Spinal cord (tissue), 10 donors: ENCODE results near the gene SMIM3. TPM values are rescaled to one million over a fixed set of nuclear protein-coding genes. Genes with fewer than 3 reads are reported as not detected.

Experiments
- DNase-seq, 6 donors: peaks; one replicate each; pipeline versions ENCODE4 v3.0.0 to v3.0.0-alpha.2; 2013 to 2015; ENCODE audit warnings: low spot score in 6 of 6, low read depth in 4 of 6
- H3K27ac ChIP-seq: one replicate; pipeline ENCODE4 v1.5.1; 2013; ENCODE audit warnings: low read depth, low read length, control low read depth
- H3K27me3 ChIP-seq: one replicate; pipeline ENCODE4 v1.6.1; 2013; ENCODE audit warnings: low read length; ENCODE audit not compliant: control insufficient read depth, insufficient read depth
- H3K36me3 ChIP-seq: one replicate; pipeline ENCODE4 v1.6.1; 2013; ENCODE audit warnings: low read length; ENCODE audit not compliant: control insufficient read depth, insufficient read depth
- H3K4me1 ChIP-seq: one replicate; pipeline ENCODE4 v1.6.1; 2013; ENCODE audit warnings: low read length; ENCODE audit not compliant: control insufficient read depth, insufficient read depth
- H3K4me3 ChIP-seq: one replicate; pipeline ENCODE4 v1.5.1; 2013; ENCODE audit warnings: low read depth, low read length, control low read depth
- H3K9me3 ChIP-seq: one replicate; pipeline ENCODE4 v1.6.1; 2013; ENCODE audit warnings: low read length; ENCODE audit not compliant: control insufficient read depth, insufficient read depth
- WGBS: methylation state at CpG from one replicate; pipeline ENCODE4 v1.1.5; 2013; ENCODE audit warnings: missing lambda C conversion rate; ENCODE audit not compliant: insufficient coverage; 5-methylcytosine and 5-hydroxymethylcytosine counted together
- polyA plus RNA-seq, 2 donors: library from polyadenylated mRNA; unstranded; fragments of 120-200 nt; gene quantifications; one replicate each; pipeline ENCODE4 v1.2.1, GENCODE V29; 2013; ENCODE audit not compliant: insufficient read length in 2 of 2
- total RNA-seq, 2 donors: library from RNA; depleted of rRNA in 1 of 2; stranded (reverse); fragments of 120-200 nt in 1 of 2; fragments of >200 nt in 1 of 2; gene quantifications; one replicate each; pipeline versions ENCODE4 v1.2.3 to v1.2.4, GENCODE V29; 2013 to 2014
- donor health status: healthy.

Gene SMIM3
- total and polyA plus RNA-seq, 4 donors = 6.4 to 30.6 (median 9.5) TPM

GRCh38 chr5:150779397-150780186 lies 1.0 kb downstream of the SMIM3 start:
- Histone ChIP-seq H3K27ac (peak overlapping the region; percentile 85), H3K27me3 (no peaks in the 10 kb centered on the region), H3K4me3 (peak overlapping the region; percentile 84), H3K9me3 (no peaks in the 10 kb centered on the region), H3K4me1 (peaks cover 23% of the 10 kb centered on the region), H3K36me3 (no peaks in the 10 kb centered on the region)
- 47% methylated on average over 7 of the region's 13 CpGs for WGBS
- no peak for DNase-seq

- H3K4me1 ChIP-seq = peaks cover 23% of the 10 kb centered on the region
- no peaks in the 10 kb centered on the region for H3K36me3 ChIP-seq
- WGBS = 76% methylated on average over 5 of the region's 6 CpGs
- no peak for DNase-seq
- no peak overlapping the region for H3K27ac ChIP-seq
- H3K27me3 ChIP-seq = no peaks in the 10 kb centered on the region
- H3K9me3 ChIP-seq = no peaks in the 10 kb centered on the region
- no peak overlapping the region for H3K4me3 ChIP-seq
These were observed 1.7 kb downstream of the SMIM3 start for GRCh38 chr5:150780187-150780692.

GRCh38 chr5:150780816-150781221 lies 2.3 kb downstream of the SMIM3 start:
- no CpG with 5 or more reads among the region's 5 CpGs for WGBS
- H3K4me1 ChIP-seq = peaks cover 23% of the 10 kb centered on the region
- no peak for DNase-seq
- no peaks in the 10 kb centered on the region for H3K9me3 ChIP-seq
- H3K4me3 ChIP-seq = no peak overlapping the region
- no peak overlapping the region for H3K27ac ChIP-seq
- H3K27me3 ChIP-seq = no peaks in the 10 kb centered on the region
- no peaks in the 10 kb centered on the region for H3K36me3 ChIP-seq

GRCh38 chr5:150781706-150782614 lies 3.4 kb downstream of the SMIM3 start:
- peak in 1 of 6 donors; percentile 53 for DNase-seq
- H3K9me3 ChIP-seq = no peaks in the 10 kb centered on the region
- no peaks in the 10 kb centered on the region for H3K36me3 ChIP-seq
- no peaks in the 10 kb centered on the region for H3K27me3 ChIP-seq
- WGBS = 65% methylated on average over 5 of the region's 10 CpGs
- no peak overlapping the region for H3K4me3 ChIP-seq
- H3K27ac ChIP-seq = peak overlapping the region; percentile 55
- H3K4me1 ChIP-seq = peaks cover 23% of the 10 kb centered on the region

GRCh38 chr5:150782850-150783249 lies 4.3 kb downstream of the SMIM3 start:
- H3K4me3 ChIP-seq = no peak overlapping the region
- no peaks in the 10 kb centered on the region for H3K9me3 ChIP-seq
- no peak for DNase-seq
- H3K27me3 ChIP-seq = no peaks in the 10 kb centered on the region
- WGBS = 89% methylated on average over 2 of the region's 3 CpGs
- H3K27ac ChIP-seq = peak overlapping the region; percentile 44
- no peaks in the 10 kb centered on the region for H3K36me3 ChIP-seq
- peaks cover 22% of the 10 kb centered on the region for H3K4me1 ChIP-seq

GRCh38 chr5:150783422-150783928 lies 4.9 kb downstream of the SMIM3 start:
- Histone ChIP-seq H3K4me3 (no peak overlapping the region), H3K27ac (peak overlapping the region; percentile 67), H3K36me3 (no peaks in the 10 kb centered on the region), H3K9me3 (no peaks in the 10 kb centered on the region), H3K27me3 (no peaks in the 10 kb centered on the region), H3K4me1 (peaks cover 16% of the 10 kb centered on the region)
- DNase-seq = peak in 2 of 6 donors; percentile 52 to 75
- WGBS = 8% methylated on average over 2 of the region's 7 CpGs

- Histone ChIP-seq H3K4me1 (peaks cover 9% of the 10 kb centered on the region), H3K9me3 (no peaks in the 10 kb centered on the region), H3K4me3 (no peak overlapping the region), H3K27ac (no peak overlapping the region), H3K27me3 (no peaks in the 10 kb centered on the region), H3K36me3 (no peaks in the 10 kb centered on the region)
- no CpG with 5 or more reads among the region's 1 CpG for WGBS
- DNase-seq = no peak
These were observed 7.4 kb downstream of the SMIM3 start for GRCh38 chr5:150785950-150786349.

- Histone ChIP-seq H3K27me3 (no peaks in the 10 kb centered on the region), H3K27ac (no peak overlapping the region), H3K4me3 (no peak overlapping the region), H3K9me3 (no peaks in the 10 kb centered on the region), H3K36me3 (no peaks in the 10 kb centered on the region), H3K4me1 (peaks cover 6% of the 10 kb centered on the region)
- 83% methylated on average over 1 of the region's 1 CpG for WGBS
- DNase-seq = no peak
These were observed 8.3 kb downstream of the SMIM3 start for GRCh38 chr5:150786876-150787275.

- H3K36me3 ChIP-seq = no peaks in the 10 kb centered on the region
- peaks cover 6% of the 10 kb centered on the region for H3K4me1 ChIP-seq
- H3K27ac ChIP-seq = no peak overlapping the region
- DNase-seq = no peak
- H3K9me3 ChIP-seq = no peaks in the 10 kb centered on the region
- WGBS = no CpG with 5 or more reads among the region's 1 CpG
- H3K27me3 ChIP-seq = no peaks in the 10 kb centered on the region
- H3K4me3 ChIP-seq = no peak overlapping the region
These were observed 9.1 kb downstream of the SMIM3 start for GRCh38 chr5:150787656-150788055.
